GM08714 (cell line): ENCODE data around the gene PCTP.

Source experiments
- H3K4me3 ChIP-seq: fragments of 200-500 bp; sonication (Bioruptor generic); 2 replicates; pipeline ENCODE4 v1.5.1; 2014; ENCODE audit warnings: mild to moderate bottlenecking, low read length, inconsistent platforms
- ZNF274 ChIP-seq: IDR thresholded peaks from 2 replicates; pipeline ENCODE4 v1.6.1; 2012; ENCODE audit warnings: mild to moderate bottlenecking, low read depth, low read length

The PCTP gene

DNA sequence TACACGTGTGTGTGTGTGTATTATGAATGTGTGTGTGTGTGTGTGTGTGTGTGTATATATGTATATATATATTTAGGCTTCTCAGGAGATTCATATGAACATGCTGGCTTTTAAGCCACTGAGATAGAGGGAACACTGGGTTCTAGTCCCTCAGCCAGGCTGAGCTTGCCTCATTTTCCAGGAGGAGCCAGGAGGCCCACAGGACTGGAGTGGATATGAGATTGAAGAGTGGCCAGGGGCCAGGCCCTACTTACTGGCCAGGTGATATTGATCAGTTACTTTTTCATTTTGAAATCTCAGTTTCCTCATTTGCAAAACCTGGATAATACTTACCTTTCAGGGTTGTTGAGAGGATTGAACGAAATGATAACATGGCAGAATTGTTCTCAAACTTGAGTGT lies 5.8 kb downstream of the PCTP start:
- no peak overlapping the region for H3K4me3 ChIP-seq
- no peak for TF ChIP-seq ZNF274

DNA sequence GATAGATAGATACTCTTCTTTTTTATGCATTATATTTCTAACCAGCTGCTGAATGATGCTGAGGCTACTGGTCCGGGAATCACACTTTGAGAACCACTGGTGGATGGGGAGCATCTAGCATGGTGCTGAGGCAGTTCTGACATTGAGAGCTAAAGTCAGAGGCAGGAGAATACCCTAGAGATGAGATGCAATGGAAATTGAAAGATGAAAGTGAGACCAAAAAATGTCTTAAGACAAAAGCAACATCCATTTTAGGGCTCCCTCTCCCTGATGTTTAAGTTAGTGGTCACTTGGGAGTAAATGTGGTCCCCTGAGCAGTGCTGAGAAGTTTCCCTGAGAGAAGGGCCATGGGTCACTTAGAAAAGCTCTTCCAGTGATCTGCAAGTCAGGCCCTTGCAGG lies 6.8 kb downstream of the PCTP start:
- H3K4me3 ChIP-seq = no peak overlapping the region
- TF ChIP-seq ZNF274 = no peak

DNA sequence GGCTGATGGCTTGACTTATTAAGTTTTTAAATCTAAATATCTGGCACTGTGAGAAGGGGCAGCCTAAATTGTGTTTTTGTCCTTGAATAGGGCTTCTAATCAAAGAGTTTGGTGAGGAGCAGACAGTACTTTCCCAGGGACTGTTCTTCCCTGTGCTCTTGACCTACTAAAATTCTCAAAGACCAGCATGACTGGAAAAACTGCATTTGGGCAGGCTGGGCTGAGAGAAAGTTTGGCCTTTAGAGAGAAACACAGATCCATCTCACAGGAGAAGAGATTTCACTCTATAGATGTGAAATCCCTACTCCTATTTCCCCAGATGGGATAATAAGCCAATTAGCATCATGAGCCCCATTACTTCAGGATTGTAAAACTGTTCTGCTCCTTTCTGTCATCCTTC lies 7.3 kb downstream of the PCTP start:
- TF ChIP-seq ZNF274 = no peak
- H3K4me3 ChIP-seq = no peak overlapping the region

DNA sequence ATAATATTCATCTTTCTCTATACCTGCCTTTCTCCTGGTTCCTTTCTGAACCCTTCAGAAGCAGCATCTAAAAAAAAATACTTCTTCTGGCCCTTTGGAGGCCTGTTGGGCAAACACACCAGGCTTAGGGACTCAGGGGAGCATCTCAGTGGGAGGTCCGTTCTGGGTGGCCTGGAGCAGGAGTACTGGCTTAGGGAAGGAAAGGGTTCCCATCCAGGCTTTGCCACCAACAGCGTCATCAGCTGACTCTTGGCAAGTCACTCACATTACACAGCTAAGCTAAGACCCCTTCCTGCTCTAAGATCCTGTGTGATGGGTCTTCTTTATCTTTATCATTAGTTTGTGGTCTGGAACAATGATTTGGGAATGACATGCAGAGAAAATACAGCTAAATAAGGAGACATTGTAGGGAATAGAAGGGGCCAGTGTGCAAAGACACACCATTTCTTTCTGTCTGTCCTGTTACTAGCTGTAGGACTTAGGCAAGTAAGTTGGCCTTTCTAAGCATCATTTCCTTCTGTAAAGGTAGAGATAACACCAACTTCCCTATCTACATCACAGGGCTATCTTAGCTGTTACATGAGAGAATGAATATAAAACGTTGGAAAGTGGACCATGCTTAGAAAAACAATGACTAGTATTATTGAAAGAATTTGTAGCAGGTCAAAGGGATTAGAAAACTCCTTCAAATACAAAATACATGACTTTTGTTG lies 9.9 kb downstream of the PCTP start:
- TF ChIP-seq ZNF274 = no peak

DNA sequence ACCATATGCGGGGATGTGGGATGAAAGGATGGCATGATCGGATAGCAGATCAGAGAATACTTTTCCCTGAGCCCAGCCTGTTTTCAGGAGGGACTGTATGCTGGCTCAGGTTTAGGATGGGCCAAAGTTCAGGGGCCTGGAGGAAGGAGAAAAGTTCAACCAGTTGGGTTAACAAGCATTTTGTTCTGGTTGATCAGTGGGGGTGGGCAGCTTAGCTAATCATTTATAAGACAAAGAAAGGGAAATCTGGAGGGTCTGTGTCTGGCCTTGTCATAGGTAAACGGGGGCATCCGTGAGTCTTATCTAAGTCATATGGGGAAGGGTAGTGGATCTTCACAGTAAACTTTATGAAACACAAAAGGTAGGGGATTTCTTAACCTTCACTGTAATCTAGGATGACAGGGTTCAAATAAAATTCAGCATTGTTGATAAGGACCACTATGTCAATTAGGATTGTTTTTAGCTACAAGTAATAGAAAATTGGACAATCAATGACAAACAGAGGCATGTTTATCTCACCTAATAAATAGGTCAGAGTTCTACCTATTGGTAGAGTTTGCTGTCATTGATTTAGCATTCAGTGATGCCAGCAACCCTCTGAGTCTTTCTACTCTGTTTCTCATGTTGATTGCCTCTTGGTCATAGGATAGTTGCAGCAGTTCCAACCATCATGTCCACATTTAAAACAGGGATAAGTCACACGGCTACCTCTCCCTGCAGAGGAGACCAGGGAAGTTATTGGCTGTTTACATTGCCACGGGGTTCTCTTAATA lies 11.4 kb downstream of the PCTP start:
- no peak for TF ChIP-seq ZNF274
- no peak overlapping the region for H3K4me3 ChIP-seq

More for the DNA sequence above, 9.9 kb downstream of the PCTP start:
- H3K4me3 ChIP-seq = no peak overlapping the region

DNA sequence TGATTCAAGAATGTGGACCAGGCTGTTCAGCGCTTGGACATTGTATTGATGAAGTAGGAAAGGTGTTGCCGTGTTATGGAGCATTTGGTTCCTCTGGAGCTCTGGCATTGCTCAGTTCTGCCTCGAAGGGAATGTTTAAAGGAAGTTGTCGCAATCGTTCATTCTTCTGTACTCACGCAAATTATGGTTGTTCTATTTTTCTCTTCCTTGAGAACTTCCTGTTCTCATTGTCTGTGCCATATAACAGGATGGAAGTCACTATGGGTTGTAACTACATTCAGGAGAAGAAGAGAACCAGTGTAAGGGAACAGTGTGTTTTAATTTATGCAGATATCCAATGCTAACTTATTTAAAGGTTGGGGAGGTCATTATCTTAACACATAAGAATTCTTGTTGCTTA lies 13.0 kb downstream of the PCTP start:
- no peak for TF ChIP-seq ZNF274
- no peak overlapping the region for H3K4me3 ChIP-seq

DNA sequence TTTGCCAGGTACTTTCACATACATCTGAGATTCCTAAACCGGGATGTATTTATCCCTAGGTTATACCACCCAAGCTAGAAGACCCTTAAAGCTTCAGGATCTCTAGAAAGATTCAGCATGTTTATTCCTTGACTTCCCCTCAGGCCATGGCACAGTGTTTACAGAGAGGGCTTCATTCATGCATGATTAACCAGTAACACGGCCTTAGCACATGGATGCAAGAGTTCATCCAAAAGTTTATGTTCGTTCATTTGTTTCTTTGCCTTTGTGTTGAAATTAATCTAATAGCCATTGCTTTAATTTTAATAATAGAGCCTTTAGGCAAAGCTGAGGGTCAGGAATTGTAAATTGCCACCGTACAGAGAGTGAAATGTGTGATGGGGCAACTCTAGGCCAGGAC lies 13.8 kb downstream of the PCTP start:
- no peak overlapping the region for H3K4me3 ChIP-seq
- no peak for TF ChIP-seq ZNF274

DNA sequence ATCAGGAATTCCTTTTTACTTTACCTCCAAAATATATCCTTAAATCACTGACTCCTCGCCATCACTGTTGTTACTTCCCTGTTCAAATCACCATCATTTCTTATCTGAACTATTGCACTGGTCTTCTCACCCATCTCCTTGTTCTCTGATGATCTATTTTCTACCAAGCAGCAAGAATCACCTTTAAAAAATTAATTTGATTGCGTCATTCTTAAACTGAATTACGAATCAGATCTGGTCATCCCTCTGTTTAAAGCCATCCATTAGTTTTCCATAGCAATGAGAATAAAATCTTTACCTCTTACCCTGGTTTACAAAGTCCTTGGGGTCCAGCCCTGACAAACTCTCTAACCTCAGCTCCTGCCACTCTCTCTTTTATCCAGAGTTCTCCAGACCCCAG lies 14.6 kb downstream of the PCTP start:
- H3K4me3 ChIP-seq = no peak overlapping the region
- no peak for TF ChIP-seq ZNF274

DNA sequence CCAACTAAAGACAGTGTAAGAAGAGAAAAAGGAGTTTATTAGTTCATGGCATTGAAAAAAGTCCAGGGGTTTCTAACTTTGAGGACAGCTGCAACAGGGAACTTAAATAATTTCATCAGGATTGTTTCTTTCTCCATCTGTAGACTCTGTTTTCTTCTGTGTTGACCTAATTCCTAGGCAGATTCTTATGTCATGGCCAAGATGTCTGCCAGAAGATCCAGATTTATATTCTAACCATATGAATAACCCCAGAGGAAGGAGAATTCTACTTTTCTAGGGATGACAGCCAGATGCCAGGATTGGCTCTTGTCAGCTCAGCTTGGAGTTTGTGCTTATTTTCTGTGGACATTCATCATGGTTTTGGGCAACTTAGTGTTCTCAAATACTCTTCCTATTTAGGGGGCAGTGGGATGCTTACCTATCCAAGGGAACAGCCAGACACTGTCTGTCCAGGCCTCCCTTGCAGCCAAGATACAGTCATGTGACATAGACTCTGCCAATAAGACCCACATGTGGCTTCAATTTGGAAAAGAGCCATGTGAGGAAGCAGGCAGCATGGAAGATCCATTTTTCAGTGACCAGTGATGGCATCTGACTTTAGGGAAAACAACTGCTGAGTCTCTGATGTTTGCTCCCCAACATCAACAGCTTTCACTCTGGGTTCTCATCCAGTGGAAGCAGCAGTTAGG lies 18.2 kb downstream of the PCTP start:
- TF ChIP-seq ZNF274 = no peak
- no peak overlapping the region for H3K4me3 ChIP-seq

DNA sequence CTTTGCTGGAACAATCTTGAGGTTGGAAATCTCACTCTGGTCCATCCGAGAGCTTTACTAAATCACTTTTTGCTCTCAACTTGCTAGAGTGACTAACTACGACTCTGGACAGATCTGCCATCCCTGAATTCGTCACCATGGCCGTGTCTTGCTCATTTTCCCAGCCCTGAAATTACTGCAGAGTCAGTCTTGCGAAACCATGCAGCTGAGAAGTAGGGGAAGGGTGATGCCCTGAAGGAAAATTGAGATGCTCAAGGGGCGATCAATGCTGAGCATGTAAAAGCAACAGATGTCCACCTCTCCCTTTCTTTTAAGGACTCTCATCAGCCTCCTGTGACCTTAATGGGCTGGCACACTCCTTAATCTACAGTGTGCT lies 18.8 kb downstream of the PCTP start:
- TF ChIP-seq ZNF274 = no peak
- no peak overlapping the region for H3K4me3 ChIP-seq

DNA sequence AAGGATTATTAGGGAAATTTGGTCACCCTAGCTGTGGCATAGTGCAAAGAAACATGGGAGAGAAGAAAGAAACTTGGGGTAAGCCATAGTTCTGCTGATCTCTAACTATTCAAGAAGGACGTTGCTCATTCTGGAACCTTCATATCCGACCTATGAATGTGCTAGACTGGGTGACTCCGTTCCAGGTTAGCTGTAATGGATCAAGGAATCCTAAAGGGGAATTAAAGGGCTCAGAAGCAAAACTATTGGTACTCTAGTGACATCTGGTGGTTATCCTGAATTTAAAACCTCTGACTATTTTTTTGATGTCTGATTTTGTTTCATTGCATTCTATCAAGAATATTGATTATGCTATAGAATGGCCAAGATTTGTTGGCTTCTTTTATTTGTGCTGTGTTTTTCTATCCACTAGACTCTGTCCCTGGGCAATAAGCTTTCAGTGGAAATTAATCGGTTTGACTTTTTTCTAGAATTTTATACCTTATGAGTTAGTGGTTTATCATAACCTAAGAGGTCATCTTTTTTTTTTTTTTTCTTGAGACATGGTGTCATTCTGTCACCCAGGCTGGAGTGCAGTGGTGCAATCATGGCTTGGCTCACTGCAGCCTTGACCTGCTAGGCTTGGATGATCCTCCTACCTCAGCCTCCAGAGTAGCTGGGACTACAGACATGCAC lies 19.5 kb downstream of the PCTP start:
- no peak for TF ChIP-seq ZNF274
- no peak overlapping the region for H3K4me3 ChIP-seq

DNA sequence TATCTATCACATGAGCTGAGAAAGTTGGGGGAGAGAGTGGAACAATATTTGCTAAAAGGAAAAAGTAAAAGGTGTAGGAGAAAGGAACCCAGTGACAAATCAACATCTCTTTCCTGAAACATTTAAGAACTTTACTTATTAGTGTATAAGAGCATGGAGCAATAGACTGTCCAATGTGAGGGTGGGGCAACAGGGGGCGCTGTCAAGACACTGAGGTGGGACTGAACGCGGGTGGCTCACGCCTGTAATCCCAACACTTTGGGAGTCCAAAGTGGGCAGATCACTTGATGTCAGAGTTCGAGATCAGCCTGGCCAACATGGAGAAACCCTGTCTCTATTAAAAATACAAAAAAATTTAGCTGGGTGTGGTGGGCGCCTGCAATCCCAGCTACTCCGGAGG lies 21.2 kb downstream of the PCTP start:
- H3K4me3 ChIP-seq = no peak overlapping the region
- TF ChIP-seq ZNF274 = no peak

DNA sequence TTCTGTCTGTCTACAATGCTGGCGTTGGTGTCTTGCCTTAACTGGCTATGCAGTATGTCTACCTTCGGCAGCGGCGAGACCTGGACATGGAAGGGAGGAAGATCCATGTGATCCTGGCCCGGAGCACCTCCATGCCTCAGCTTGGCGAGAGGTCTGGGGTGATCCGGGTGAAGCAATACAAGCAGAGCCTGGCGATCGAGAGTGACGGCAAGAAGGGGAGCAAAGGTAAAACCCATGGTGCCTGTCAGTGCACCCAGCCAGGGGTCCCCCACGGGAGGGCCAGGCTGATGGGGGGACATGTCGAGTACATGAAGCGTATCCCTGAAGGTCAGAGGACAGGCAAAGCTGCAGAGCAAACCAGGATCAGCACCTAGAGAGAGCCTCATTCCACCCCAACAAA lies 22.8 kb downstream of the PCTP start:
- TF ChIP-seq ZNF274 = no peak

DNA sequence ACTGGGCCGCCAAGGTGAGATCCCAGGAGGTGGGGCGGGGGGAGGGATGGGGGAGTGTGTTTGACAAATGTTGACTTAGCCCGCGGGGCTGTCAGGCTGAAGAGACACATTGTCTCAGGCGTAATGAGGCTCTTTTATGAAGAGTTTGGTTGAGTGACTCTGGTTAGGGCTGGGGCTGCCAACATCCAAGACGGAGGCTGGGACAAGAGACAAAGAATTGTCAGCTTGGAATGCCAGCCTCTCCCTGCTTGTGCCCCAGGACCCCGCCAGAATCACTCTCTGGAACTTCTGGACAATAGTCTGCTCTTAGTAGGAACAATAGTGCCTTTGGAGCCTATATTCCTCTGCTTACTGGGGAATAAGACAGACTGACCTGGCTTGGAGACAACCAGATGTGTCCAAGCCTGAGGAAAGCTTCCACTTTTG lies 24.0 kb downstream of the PCTP start:
- no peak for TF ChIP-seq ZNF274
- no peak overlapping the region for H3K4me3 ChIP-seq

More for the DNA sequence above, 22.8 kb downstream of the PCTP start:
- no peak overlapping the region for H3K4me3 ChIP-seq
